C4-2B (cell line): ENCODE measurements around the gene MRPL47.

Experiments used
- ZFX ChIP-seq: fragments of 450-650 bp; IDR thresholded peaks from 2 replicates; pipeline ENCODE4 v1.6.1; 2017
- TF ChIP-seq, protein P1 (sequence below): fragments of 450-650 bp; conservative IDR thresholded peaks from 2 replicates; pipeline ENCODE4 v1.5.1; 2017; ENCODE audit warnings: mild to moderate bottlenecking

DNA sequence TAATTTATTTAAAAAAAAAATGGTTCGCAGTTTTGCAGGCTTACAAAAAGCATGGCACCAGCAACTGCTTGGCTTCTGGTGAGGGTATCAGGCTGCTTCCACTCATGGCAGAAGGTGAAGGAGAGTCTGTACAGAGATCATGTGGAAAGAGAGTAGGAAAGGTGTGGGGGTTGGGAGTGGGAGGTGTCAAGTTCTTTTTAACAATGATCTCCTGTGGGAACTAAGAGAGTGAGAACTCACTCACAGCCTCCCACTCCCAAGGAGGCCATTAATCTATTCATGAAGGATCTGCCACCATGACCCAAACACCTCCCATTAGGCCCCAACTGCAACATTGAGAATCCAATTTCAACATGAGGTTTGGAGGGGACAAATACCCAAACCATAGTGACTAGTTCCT lies 62.8 kb downstream of the MRPL47 start:
- TF ChIP-seq, protein P1, sequence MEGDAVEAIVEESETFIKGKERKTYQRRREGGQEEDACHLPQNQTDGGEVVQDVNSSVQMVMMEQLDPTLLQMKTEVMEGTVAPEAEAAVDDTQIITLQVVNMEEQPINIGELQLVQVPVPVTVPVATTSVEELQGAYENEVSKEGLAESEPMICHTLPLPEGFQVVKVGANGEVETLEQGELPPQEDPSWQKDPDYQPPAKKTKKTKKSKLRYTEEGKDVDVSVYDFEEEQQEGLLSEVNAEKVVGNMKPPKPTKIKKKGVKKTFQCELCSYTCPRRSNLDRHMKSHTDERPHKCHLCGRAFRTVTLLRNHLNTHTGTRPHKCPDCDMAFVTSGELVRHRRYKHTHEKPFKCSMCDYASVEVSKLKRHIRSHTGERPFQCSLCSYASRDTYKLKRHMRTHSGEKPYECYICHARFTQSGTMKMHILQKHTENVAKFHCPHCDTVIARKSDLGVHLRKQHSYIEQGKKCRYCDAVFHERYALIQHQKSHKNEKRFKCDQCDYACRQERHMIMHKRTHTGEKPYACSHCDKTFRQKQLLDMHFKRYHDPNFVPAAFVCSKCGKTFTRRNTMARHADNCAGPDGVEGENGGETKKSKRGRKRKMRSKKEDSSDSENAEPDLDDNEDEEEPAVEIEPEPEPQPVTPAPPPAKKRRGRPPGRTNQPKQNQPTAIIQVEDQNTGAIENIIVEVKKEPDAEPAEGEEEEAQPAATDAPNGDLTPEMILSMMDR: no peak
- no peak for TF ChIP-seq ZFX
